Heart left ventricle (tissue), 13 donors: ENCODE data around the gene RANBP17.

Experiments used
- POLR2A ChIP-seq, 2 donors: fragments of 450-650 bp; IDR thresholded peaks; one replicate each; pipeline ENCODE4 v1.6.1; 2017; ENCODE audit warnings: antibody characterized with exemption in 2 of 2, mild to moderate bottlenecking in 2 of 2, moderate library complexity in 2 of 2
- TF ChIP-seq, protein P1 (sequence below), 12 donors: fragments of 200-600 bp; sonication (generic) in 4 of 12; IDR thresholded peaks; one replicate each; pipeline versions ENCODE4 v1.5.0 to v1.8.0; 2018 to 2022; ENCODE audit warnings: antibody characterized with exemption in 12 of 12, mild to moderate bottlenecking in 5 of 12
- donor health status: ischemic (EF 13 %, LVEDD 7.1; RV severe dilation, severe dysfunction).
- donor health status: DM: no; HTN: yes; CAD: no.
- donor health status: DM: no; HTN: no; CAD: no.
- donor health status: ischemic (EF 25% LVEDD 6.9; RV normal size, moderate dysfunction).
- donor health status: ischemic (EF 25% LVEDD 5.7; RV mildly dilated, moderate dysfunction).
- donor health status: ischemic (EF 35%, LVEDD 5.7; RV mildly dilated, moderate dysfunction).
- donor health status: nonischemic (EF 11% LVEDD 7.7; RV severe dilation, severe dysfunction).
- donor health status: DM: yes; HTN: yes; CAD: no.
- donor health status: PGD.
- donor health status: ischemic (EF 29% LVEDD 5.4; RV normal size, mild dysfunction).
- donor health status: nonischemic (EF 23%, LVEDD 6.1; RV moderate dilation, normal function).

DNA sequence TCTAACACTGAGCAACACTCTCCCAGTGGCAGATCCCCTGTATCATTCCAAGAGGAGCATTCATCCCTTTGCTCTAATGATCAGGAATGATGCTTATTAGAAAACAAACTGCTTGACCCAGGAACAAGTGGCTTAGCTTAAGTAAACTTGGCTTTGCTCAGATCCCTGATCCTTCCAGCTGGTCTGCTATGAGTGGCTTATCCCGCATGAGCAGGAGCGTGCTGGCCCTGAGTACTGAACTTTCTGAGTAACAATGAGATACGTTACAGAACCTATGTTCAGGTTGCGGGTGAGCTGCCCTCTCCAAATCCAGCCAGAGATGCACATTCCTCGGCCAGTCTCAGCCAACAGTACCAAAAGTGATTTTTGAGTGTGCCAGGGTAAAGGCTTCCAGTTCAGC is 48.6 kb upstream of the RANBP17 start:
- TF ChIP-seq, protein P1, sequence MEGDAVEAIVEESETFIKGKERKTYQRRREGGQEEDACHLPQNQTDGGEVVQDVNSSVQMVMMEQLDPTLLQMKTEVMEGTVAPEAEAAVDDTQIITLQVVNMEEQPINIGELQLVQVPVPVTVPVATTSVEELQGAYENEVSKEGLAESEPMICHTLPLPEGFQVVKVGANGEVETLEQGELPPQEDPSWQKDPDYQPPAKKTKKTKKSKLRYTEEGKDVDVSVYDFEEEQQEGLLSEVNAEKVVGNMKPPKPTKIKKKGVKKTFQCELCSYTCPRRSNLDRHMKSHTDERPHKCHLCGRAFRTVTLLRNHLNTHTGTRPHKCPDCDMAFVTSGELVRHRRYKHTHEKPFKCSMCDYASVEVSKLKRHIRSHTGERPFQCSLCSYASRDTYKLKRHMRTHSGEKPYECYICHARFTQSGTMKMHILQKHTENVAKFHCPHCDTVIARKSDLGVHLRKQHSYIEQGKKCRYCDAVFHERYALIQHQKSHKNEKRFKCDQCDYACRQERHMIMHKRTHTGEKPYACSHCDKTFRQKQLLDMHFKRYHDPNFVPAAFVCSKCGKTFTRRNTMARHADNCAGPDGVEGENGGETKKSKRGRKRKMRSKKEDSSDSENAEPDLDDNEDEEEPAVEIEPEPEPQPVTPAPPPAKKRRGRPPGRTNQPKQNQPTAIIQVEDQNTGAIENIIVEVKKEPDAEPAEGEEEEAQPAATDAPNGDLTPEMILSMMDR (IDR thresholded peaks at IDR 0.05), result no peak
- TF ChIP-seq POLR2A (IDR thresholded peaks at IDR 0.05), result no peak
